ENCODE measurements around the gene TECTA.
"Not testable (repeated sequence)": the region's sequence is repeated elsewhere in the genome, so short reads cannot be mapped to it uniquely, and the experiment has no call there.

TECTA gene

DNA sequence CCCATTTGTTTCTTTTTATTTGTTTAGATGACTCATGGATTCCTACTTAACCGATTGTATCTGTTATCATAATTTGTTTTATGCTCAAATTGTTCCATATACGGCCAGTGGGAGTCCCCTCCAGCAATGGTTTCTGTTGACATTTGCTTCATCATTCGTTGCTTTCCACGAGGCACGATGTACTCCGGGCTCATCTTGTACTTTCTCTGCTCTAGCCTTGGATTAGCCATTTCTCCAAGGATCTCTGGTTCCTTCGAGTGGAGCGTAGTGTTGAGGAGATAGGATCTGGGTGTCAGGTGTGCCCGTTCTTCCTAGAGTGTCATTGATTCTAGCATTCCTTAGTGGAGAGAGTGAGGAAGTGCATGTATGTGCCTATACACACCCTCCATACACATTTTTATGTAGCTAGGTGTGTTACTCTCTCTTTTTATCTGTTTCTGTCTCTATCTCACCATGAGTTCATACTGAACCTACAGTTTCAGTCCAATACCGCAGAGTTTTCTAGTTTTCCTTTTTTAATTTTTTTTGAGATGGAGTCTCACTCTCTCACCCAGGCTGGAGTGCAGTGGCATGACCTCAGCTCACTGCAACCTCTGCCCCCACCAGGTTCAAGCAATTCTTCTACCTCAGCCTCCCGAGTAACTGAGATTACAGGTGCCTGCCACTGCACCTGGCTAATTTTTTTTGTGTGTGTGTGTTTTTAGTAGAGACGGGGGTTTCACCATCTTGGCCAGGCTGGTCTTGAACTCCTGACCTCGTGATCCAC is 31.4 kb downstream of the TECTA start:
- DNase-seq = no peak

DNA sequence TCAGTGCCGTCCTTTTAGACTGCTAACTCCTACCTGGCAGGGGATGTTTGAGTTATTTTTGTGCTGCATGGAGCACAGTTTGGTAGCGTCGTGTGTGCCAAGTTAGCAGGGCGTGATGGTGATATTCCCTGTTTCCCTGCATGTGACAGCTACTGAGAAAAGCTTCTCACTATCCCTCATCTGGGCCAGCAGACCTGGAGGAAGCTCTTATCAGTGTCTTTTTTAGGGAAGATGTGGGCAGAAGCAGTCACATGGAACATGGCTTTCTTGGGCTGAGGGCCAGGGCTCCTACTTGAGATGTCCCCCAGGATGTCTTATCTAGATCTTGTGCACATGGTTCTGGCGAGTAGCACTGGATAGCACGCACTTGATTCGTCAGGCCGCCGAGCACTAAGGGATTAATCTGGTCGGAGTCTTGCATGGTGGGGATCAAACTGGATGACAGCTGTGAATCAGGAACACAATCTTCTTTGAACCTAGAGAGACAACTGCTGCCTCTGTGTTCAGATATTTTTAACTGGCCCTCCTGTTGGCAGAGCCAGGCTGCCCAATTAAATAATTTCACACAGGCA is 33.8 kb downstream of the TECTA start:
- DNase-seq = no peak

DNA sequence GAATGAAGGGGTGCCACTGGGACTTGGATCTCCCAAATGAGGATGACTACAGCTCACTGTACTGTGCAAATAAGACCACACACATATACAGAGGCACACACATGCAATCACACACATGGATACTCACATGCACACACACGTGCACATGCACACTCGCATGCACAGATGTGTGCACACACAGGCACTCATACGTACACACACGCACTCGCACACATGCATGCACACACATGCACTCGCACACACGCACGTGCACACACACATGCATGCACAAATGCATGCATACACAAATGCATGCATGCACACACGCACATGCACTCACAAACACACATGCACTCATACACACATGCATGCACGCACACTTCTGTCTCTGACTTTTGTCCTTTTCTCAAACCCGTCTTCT is 36.0 kb downstream of the TECTA start:
- DNase-seq = no peak

DNA sequence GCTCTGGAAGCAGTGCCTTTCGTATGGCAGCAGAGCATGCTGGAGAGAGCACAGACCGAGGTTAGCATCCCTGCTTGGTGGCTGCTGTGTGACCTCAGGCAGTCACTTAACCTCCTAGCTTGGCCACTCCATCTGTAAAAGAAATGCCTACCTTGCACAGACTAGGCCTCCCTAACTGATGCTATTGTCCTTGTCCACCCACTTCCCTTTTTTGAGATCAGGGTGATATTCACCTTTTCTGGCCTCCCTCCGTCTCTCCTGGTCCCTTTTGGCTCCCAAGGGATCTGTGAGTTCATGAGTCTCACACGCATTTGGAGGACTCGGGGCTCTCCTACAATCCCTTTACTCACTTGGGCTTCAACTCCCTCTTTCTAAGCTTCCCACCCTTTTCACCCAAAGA is 37.2 kb downstream of the TECTA start:
- no peak for DNase-seq

DNA sequence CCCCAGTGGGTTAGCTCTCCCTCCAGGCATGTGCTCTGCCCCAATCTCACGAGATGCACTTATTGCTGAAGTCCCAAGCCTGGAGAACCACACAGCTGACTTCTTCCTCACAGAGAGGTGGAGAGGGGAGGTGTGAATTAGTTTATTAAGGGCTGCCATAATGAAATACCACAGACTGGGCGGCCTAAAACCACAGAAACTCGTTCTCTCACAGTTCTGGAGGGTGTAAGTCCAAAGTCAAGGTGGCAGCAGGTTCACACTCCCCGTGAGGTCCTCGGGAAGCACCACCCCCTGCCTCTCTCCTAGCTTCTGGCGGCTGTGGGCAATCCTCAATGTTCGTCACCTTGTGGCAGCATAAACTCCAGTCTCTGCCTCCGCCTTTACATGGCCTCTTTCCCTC is 39.3 kb downstream of the TECTA start:
- DNase-seq = no peak

DNA sequence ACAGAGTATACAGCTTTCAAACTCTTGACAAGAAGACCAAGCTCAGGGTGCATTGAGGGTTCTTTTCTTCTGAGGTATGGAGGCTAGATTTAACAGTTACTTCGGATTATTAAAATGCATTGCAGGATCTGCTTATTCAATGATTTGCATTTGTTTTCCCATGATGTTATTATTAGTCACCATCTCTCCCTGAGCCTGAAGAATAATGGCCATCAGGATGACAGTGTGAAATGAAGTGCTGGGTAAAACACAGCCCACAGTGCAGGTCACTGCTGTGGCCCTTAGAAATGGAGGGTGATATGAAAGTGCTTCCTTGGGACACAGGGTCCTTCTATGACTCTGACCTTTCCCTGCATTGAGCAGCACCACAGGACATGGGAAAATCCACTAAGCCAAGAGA is 40.0 kb downstream of the TECTA start:
- DNase-seq = no peak

DNA sequence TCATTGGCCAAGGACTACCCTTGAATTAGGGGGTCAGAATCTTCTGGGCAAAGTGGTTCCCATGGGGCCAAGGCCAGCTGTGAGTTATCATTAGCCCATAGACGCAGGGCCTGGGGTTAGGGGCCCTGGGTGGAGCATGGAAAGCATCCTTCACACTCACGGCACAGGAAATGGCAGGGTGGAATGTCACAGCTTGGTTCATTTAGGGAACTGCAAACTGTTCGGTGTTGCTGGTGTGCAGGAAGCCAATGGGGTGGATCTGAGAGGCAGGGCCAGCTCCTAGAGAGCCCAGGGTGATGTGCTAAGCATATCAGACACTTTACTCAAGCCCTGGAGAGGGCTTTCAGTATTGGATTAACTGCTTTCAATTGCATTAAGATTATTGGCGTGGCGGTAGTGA is 42.9 kb downstream of the TECTA start:
- DNase-seq = no peak

DNA sequence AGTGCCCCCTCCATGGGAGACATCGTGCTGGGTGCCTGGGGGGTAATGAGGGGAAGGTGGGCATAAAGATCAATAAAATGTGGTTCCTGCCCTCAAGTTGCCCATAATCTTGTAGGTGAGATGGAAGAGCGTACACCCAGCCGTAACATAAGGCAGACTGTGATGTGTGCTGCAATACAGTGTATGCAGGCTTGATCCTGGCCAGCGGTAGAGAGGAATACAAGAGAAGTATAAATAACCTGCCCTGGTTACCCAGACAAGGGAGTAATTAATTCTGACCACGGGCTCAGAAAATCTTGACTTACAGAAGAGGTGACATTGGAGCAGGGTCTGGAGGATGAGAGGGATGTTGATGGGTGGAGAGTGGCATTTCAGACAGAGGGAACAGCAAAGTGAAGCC is 43.7 kb downstream of the TECTA start:
- DNase-seq = no peak

DNA sequence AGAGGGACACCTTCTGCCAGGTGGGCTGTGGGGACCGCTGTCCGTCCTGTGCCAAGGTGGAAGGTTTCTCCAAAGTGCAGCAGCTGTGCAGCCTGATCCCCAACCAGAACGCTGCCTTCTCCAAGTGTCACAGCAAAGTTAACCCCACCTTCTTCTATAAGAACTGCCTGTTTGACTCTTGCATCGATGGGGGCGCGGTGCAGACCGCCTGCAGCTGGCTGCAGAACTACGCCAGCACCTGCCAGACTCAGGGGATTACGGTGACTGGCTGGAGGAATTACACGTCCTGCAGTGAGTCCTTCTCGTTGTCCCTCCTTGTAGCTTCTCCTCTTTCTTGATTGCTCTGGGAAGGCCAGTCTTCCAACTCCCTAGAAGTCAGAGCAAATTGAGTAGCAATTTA is 44.8 kb downstream of the TECTA start:
- no peak for DNase-seq

DNA sequence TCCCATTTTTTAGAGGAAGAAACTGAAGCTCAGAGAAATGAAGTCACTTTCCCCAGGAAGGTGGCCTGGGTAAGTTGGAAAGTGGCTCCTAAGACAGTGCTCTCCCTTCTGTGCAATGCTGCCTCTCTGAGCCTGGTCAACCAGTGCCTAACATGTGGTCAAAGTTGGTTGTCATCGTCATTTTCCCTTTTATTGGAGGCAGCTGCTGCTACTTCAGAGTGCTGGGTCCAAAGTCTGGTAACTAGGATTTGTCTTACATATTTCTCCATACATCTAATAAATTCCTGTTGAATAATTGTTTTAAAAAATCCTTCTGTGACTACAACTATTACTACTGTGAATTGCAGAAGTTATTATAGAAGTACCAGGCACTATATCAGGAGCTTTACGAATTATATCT is 48.1 kb downstream of the TECTA start:
- no peak for DNase-seq

DNA sequence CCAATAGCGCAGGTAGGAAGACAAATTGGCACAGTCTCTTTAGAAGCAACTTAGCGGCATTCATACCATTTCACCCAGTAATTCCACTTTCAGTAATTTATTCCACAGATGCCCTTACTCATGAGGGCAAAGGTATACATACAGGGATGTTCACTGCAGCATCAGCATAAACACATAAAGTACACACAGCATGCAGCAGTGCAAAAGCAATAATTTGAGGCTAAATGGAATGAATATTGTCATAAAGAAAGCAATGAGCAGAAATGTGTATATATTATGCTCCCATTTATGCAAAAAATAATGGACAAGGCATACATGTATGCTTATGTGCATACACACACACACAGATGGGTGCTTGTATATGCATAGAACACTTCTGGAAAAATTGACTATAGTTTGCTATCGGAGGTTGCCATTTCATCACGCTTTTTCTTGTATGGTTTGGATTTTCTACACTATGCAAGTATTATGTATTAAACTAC is 50.2 kb downstream of the TECTA start:
- DNase-seq = no peak

DNA sequence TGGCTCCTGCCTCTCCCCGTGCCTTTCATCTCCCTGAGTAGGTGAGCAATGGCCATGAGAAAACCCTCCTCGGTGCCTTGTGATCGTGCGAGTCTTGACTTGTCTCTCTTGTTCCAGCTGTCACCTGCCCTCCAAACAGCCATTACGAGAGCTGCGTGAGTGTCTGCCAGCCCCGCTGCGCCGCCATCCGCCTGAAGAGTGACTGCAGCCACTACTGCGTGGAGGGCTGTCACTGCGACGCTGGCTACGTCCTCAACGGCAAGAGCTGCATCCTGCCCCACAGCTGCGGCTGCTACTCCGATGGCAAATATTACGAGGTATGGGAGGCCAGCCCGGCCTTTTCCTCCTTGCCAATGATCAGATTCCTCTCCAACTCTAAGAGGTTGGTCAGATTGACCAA is 51.7 kb downstream of the TECTA start:
- DNase-seq = no peak

DNA sequence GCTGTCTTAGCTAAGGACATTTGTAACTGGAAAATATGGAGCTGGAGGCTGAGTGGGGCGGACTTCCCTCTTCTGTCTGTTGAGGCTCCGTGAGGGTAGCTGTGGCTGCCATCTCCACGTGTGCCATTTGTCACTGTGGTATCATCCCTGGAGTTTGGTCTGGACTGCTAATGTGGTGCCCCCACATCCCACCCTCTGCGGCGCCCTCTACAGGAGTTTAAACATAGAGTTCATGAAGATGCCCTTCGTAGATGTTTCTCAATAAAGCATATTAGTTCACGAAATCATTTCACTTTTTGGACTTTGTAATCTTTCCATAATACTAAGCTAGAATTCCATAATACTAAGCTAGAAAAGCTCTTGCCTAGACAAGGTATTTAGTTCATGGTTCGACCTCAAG is 52.4 kb downstream of the TECTA start:
- DNase-seq = no peak

DNA sequence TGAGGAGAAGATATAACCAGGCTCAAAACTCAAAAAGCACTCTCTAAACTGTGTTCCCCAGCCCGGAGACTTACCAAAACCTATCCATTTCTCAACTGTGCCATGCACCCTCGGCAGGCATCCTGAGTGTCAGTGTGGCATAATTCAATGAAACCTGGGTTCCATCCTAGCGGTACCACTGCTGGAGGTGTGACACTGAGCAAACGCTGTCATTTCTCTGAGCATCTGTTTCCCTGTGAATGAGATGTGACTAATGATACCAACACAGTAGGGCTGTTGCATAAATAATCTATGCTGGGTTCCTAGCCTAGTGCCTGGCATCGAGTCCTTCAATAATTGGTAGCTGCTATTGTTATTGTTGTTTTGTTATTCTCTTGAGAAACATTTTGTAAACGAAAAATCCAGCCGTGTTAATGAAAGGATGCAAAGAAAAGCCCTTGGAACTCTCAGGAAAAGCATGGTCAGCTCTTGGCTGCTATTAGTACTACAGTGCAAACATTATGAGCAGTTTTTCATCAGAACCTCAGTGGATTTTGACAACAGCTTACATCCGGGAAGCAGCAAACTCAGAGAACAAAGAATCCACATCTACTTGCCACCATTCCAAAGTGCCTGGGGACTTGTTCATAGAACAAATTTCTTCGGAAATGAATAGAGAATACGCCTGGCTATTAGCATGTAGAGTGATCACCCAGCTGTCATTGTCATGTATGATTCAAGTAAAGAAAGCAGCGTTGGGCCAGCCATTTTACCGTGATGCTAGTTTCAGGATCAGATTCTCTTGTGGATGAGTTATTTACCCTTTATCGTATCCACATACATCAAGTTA is 53.7 kb downstream of the TECTA start:
- no peak for DNase-seq

DNA sequence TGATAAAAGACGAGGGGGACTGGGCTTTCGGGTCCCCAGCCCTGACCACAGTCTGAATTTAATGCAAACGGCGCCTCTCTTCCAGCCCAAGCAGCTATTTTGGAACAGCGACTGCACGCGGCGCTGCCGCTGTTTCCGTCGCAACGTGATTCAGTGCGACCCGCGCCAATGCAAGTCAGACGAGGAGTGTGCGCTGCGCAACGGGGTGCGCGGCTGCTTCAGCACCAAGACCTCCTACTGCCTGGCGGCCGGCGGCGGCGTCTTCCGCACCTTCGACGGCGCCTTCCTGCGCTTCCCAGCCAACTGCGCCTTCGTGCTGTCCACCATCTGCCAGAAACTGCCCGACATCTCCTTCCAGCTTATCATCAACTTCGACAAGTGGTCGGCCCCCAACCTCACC is 56.7 kb downstream of the TECTA start:
- no peak for DNase-seq

DNA sequence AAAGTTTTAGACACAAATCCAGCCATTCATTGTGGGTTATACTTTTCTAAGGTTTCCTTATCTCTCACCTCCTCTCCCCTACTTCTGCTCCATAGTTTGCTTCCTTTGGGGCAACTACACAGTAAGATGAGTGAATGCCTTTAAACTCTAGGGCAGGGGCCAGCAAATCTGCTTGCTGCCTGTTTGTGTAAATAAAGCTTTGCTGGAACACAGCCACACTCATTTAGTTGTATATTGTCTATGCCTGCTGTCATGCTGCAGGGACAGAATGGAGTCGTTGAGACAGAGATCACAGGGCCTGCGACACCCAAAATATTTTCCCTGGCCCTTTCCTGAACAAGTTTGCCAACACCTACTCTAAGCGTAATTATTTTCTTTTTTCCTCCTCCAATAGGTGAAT is 58.7 kb downstream of the TECTA start:
- no peak for DNase-seq

DNA sequence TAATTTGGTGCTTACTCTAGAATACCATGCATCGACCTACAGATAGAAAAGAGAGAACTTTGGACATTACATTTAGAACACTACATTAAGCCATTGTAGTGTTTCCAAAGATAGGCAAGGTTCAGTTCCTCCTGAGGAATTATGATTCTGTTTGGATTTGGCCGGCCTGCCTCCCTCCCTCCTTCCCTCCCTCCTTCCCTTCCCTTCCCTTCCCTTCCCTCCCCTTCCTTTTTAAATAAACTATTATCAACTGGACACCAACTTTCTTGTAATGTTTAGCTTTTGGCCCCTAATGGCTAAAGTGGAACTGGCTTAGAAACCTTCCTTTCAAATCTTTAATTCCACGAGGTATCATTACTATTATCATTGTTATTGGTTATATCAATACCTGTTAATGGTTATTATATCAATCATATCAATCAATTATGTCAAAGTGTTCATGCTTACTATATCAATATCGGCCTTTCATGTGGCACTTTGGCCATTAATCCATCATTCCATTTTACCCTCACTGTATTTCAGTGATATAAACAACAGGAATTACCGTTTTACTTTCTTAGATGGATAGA is 60.4 kb downstream of the TECTA start:
- no peak for DNase-seq

DNA sequence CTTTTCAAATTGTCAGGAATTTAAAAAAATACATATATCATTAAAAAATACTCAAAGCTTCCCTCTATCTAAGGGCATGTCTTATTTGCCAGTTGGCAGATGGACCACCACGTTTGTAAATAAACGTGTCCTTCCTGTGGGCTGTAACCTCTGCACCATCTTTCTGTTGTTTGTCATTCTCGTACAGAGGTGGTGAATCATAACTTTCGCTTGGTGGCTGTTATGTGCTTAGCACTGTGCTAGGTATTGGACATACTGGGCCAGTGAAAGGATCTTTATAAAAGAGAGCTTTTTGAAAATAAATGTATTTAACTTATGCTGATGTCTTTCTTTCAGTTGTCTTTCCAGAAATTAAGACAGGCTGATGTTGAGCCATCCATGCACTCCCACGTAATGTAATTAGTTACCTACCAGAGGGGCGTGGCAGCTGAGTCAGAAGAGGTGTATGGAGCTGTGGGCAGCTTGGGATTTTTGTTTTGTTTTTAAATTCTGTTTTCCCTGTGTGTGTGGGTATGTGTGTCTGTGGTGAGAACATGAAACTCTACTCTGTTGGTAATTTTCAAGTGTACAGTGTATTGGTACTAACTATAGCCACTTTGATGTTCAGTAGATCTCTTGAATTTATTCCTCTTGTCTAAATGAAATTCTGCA is 62.7 kb downstream of the TECTA start:
- no peak for DNase-seq

DNA sequence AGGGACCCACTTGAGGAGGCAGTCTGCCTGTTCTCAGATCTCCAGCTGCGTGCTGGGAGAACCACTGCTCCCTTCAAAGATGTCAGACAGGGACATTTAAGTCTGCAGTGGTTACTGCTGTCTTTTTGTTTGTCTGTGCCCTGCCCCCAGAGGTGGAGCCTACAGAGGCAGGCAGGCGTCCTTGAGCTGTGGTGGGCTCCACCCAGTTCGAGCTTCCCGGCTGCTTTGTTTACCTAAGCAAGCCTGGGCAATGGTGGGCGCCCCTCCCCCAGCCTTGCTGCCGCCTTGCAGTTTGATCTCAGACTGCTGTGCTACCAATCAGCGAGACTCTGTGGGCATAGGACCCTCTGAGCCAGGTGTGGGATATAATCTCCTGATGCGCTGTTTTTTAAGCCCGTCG is 76.6 kb downstream of the TECTA start:
- not testable (repeated sequence) for DNase-seq

DNA sequence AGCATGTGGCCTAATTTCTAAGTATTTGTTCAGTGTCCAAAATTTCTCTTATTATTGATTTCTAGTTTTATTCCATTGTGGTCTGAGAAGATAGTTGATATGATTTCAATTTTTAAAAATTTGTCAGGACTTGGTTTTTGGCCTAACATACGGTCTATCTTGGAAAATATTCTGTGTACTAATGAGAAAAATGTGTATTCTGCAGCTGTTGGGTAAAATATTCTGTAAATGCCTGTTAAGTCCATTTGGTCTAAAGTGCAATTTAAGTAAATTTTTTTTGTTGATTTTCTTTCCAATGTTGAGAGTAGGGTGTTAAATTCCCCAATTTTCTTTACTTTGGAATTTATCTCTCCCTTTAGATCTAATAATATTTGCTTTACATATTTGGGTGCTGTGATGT is 78.3 kb downstream of the TECTA start:
- DNase-seq = no peak

DNA sequence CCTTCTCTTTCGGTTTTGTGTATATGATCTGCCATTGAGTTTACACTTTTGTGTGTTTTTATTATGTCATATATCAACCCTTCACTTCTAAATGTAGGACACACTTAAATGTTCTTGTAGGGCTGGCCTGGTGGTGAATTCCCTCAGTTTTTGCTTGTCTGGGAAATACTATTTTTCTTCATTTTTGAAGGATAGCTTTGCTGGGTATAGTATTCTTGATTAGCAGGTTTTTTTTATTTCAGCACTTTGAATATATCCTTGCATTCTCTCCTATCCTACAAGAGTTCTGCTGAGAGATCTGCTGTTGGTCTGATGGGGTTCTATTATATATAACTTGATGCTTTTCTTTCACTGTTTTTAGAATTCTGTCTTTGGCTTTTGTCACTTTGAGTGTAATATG is 79.1 kb downstream of the TECTA start:
- no peak for DNase-seq

DNA sequence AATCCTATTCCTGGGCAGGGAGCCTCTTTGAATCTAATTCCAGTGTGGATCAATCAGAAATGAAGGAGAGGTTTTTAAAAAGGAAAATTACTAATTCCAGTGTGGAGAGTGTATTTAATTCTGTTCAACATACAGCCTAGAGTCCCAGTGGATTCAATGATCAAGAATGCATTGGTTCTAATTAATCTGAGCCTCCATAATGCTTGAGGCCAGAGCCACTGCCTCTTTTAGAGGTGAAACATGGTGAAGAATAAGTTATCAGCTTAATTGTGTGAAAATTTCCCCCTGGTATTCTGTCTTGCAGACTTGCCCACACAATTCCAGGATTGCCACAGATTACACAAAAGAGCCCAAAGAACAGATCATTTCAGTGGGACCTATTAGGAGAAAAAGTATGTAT is 87.7 kb downstream of the TECTA start:
- no peak for DNase-seq

DNA sequence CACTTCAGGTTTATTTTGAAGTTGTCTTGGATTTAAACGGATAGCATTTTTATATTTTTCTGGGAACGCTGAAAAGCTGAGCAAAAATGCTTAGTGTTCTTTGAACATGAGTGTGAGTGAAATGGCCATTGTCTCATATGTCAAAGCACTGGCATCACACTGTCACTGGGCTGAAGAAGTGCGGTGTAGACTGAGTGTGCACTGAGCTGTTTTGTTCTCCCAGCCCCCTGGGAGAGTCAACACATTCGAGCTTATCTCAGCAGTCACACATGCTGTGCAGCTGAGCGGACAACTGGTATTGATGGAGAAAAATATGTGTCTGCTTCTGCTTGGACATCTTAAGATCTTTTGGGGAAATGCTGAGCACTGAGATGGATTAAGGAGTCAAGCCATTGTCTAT is 90.8 kb downstream of the TECTA start:
- no peak for DNase-seq
